ENCODE measurements around the gene PTPRN2.

PTPRN2 gene

GRCh38 chr7:157954901-157955300, 632.7 kb downstream of the PTPRN2 start:
- in situ Hi-C loops (cut with MboI; ENCODE audit: low pct_unique_long_range_greater_than_20kb, low sequenced_read_pairs, unreplicated experiment): no loop called here
- TF ChIP-seq CTCF (IDR thresholded peaks at IDR 0.05; ENCODE audit: extremely low read depth, insufficient read depth, missing control alignments): no peak
- no peak for DNase-seq (ENCODE audit: low spot score)

- in situ Hi-C loops (cut with MboI; ENCODE audit: low pct_unique_long_range_greater_than_20kb, low sequenced_read_pairs, unreplicated experiment): no loop called here
- no peak for DNase-seq (ENCODE audit: low spot score)
Observed at GRCh38 chr7:157952841-157953645, 634.6 kb downstream of the PTPRN2 start.

GRCh38 chr7:157952050-157952667, 635.5 kb downstream of the PTPRN2 start:
- TF ChIP-seq CTCF (IDR thresholded peaks at IDR 0.05; ENCODE audit: extremely low read depth, insufficient read depth, missing control alignments): no peak
- DNase-seq (ENCODE audit: low spot score): no peak
- in situ Hi-C loops (cut with MboI; ENCODE audit: low pct_unique_long_range_greater_than_20kb, low sequenced_read_pairs, unreplicated experiment): no loop called here

More at GRCh38 chr7:157952841-157953645, 634.6 kb downstream of the PTPRN2 start:
- no peak for TF ChIP-seq CTCF (IDR thresholded peaks at IDR 0.05; ENCODE audit: extremely low read depth, insufficient read depth, missing control alignments)

GRCh38 chr7:157951300-157952049, 636.1 kb downstream of the PTPRN2 start:
- in situ Hi-C loops (cut with MboI; ENCODE audit: low pct_unique_long_range_greater_than_20kb, low sequenced_read_pairs, unreplicated experiment): no loop called here
- DNase-seq (ENCODE audit: low spot score): no peak
- no peak for TF ChIP-seq CTCF (IDR thresholded peaks at IDR 0.05; ENCODE audit: extremely low read depth, insufficient read depth, missing control alignments)

- no peak for DNase-seq (ENCODE audit: low spot score)
- in situ Hi-C loops (cut with MboI; ENCODE audit: low pct_unique_long_range_greater_than_20kb, low sequenced_read_pairs, unreplicated experiment): no loop called here
- no peak for TF ChIP-seq CTCF (IDR thresholded peaks at IDR 0.05; ENCODE audit: extremely low read depth, insufficient read depth, missing control alignments)
Observed at GRCh38 chr7:157949711-157950110, 637.9 kb downstream of the PTPRN2 start.

GRCh38 chr7:157947504-157947903, 640.1 kb downstream of the PTPRN2 start:
- TF ChIP-seq CTCF (IDR thresholded peaks at IDR 0.05; ENCODE audit: extremely low read depth, insufficient read depth, missing control alignments): no peak
- in situ Hi-C loops (cut with MboI; ENCODE audit: low pct_unique_long_range_greater_than_20kb, low sequenced_read_pairs, unreplicated experiment): no loop called here
- no peak for DNase-seq (ENCODE audit: low spot score)
